GM12801 (cell line): ENCODE results near the gene LIPG.

Experiments
- TF ChIP-seq, protein P1 (sequence below): IDR thresholded peaks from one replicate; pipeline ENCODE4 v1.5.1; 2011; ENCODE audit warnings: control low read depth; ENCODE audit not compliant: insufficient read length; ENCODE audit errors: extremely low read depth

The LIPG gene

DNA sequence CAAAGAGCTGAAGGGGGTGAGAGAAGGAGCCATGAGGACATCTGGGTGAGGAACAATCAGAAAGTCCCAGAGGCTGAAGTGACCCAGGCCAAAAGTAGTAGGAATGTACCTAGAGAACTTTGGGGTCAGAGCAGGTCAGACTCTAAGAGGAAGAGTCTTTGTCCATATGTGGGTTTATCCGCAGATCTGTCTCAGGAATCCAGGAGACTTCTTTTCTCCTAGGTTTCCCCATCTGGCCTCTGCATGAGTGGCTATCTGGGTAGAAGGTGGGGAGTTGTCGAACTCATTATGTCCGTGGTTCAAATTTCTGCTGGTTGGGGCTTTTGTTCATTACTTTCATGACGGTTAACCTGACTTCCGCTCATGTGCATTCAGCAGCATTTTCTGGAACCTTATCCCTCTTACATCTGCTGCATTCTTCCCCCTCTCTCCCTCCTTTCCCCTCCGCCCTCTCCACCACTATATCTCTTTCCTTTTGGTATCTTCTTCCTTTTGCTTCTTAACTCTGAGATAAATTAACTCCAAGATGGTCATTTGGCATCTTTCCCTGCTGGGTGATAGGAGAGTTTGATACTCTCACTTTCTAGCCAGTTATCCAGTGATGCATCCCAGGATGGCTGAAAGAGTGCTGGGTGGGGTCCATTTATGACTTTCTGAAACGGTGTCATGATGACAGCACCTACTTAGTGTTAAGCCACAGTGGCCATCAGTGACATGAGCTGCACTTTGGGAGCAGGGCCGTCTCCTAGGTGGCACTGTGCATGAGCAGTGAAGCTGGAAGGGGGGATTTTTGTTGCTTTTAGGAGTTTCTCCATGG is 2.1 kb downstream of the LIPG start:
- TF ChIP-seq, protein P1, sequence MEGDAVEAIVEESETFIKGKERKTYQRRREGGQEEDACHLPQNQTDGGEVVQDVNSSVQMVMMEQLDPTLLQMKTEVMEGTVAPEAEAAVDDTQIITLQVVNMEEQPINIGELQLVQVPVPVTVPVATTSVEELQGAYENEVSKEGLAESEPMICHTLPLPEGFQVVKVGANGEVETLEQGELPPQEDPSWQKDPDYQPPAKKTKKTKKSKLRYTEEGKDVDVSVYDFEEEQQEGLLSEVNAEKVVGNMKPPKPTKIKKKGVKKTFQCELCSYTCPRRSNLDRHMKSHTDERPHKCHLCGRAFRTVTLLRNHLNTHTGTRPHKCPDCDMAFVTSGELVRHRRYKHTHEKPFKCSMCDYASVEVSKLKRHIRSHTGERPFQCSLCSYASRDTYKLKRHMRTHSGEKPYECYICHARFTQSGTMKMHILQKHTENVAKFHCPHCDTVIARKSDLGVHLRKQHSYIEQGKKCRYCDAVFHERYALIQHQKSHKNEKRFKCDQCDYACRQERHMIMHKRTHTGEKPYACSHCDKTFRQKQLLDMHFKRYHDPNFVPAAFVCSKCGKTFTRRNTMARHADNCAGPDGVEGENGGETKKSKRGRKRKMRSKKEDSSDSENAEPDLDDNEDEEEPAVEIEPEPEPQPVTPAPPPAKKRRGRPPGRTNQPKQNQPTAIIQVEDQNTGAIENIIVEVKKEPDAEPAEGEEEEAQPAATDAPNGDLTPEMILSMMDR: no peak

DNA sequence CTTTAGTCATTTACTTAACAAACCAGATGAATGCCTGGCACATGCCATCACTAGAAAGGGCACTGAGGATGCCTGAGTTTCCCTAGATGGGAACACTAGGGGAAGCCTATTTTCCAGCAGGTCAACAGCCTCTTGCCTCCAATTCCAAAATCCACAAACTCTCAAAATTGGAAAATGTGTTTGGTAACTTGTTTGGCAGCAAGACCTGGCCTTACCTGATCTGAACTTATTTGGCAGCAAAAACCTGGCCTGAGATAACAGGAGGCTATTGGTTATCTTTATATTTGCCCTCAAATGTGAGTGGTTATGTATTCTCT is 2.6 kb downstream of the LIPG start:
- TF ChIP-seq, protein P1: no peak

DNA sequence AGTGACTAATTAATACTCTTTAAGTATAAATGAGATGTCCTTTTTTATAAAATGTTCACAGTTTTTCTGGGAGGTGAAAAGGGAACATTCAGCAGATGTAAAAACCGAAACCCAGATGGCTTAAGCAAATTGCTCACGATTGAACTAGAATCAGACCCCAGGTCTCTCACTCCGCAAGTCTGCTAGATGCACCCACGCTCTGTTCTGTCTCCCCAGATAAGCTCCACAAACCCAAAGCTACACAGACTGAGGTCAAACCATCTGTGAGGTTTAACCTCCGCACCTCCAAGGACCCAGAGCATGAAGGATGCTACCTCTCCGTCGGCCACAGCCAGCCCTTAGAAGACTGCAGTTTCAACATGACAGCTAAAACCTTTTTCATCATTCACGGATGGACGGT is 3.2 kb downstream of the LIPG start:
- TF ChIP-seq, protein P1: no peak

DNA sequence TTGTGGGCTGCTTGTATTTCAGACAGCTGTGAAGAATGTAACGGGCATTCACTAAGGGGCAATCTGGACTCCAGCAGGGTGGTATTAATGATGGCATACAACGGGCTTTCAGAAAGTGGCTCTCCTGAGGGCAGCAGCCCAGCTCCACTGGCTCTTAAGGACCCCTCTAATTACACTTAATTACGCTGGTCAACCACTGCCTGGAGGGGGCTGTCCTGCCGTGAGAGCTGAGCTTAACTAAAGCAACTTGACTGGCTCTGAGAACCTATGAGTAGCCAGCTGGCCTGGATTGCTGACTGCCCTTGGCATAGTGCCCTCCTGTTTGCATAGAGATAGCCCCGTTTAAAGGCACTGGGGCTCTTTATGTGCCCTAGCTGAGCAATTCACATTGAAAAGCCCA is 3.8 kb downstream of the LIPG start:
- TF ChIP-seq, protein P1: no peak

DNA sequence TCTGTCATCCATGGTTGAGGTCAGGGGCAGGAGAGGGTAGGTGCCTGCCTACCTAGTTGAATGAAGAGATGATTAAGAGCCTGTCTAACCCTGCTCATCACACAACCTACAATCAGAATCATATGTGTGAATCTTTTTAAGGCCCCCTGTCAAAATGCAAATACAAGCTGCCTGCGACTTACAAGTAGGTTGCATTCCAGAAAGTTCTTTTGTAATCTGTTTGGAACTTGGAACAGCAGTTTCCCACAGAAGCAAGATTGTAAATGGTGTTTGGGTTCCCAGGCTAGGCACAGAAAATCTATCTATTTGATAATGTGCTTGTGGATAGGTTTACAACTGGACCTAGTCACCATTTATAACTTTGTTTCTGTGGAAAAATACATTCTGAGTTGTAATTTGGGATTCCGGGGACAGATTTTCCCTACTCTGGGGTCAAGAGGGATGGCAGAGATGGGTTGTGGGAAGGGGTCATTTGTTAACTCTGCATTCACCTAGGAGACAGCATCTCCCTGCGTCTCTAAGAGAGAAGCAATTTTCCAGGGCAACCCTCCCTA is 4.4 kb downstream of the LIPG start:
- TF ChIP-seq, protein P1: no peak

DNA sequence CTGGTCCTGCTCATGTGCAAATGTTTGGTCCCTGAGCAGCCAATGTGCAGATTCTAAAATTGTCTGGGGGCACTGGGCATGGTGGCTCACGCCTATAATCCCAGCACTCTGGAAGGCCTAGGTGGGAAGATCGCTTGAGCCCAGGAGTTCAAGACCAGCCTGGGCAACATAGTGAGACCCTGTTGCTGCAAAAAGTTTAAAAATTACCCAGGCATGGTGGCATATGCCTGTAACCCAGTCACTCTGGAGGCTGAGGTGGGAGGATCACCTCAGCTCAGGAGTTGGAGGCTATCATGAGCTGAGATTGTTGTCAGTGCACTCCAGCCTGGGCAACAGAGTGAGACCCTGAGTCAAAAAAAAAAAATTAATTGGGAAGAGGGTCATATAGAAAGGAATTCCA is 5.1 kb downstream of the LIPG start:
- TF ChIP-seq, protein P1: no peak

DNA sequence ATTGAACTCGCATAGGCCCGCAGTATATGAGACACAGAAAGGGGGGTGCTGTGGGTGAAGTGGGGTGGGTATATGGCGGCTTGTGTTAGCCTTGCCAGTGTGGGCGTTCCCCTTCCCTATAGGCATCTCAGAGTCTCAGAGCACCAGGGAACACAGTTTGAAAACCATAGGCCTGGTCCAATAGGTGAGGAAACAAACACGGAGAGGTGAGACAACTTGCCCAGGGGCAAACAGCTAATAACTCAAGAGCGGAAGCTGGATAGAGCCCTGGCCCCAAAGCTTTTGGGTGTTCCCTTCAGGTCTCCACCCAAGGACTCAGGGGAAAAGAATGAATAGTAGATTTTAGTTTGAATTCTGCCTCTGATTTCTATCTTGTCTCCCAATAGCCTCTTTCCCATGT is 7.9 kb downstream of the LIPG start:
- TF ChIP-seq, protein P1: no peak
